Kidney capillary endothelial cell (primary cell): ENCODE measurements around the gene TXNRD1.
"Not testable (repeated sequence)": the region's sequence is repeated elsewhere in the genome, so short reads cannot be mapped to it uniquely, and the experiment has no call there.

Experiments
- DNase-seq: peaks from one replicate; pipeline ENCODE4 v3.0.0-alpha.2; 2018; ENCODE audit warnings: low spot score

TXNRD1 gene

GRCh38 chr12:104190641-104191176 lies 24.9 kb upstream of the TXNRD1 start:
- no peak for DNase-seq

DNA sequence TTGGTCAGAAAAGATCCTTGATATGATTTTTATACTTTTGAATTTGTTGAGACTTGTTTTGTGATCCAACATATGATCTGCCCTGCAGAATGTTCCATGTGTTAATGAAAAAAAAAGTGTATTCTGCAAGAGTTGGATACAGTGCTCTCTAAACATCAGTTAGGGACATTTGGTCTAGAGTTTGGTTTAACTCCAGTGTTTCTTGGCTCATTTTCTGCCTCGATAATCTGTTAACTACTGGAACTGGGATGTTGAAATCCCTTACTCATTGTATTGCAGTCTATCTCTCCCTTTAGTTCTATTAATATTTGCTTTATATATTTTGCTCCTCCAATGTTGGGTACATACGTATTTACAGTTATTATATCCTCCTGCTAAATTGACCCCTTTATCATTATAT lies 18.3 kb upstream of the TXNRD1 start:
- DNase-seq: no peak

DNA sequence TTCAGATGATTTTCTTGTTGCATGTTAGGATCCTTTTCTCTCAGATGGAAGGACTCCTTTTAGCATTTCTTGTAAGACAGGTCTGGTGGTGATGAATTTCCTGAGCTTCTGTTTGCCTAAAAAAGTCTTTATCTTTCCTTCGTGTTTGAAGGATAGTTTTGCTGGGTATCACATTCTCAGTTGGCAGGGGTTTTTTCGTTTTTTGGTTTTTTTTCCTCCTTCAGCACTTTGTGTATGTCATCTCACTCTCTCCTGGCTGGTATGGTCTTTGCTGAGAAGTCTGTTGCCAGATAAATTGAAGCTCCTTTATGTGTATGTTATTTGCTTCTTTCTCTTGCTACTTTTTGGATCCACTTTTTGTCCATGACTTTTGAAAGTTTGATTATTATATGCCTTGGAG lies 15.6 kb upstream of the TXNRD1 start:
- DNase-seq: no peak

DNA sequence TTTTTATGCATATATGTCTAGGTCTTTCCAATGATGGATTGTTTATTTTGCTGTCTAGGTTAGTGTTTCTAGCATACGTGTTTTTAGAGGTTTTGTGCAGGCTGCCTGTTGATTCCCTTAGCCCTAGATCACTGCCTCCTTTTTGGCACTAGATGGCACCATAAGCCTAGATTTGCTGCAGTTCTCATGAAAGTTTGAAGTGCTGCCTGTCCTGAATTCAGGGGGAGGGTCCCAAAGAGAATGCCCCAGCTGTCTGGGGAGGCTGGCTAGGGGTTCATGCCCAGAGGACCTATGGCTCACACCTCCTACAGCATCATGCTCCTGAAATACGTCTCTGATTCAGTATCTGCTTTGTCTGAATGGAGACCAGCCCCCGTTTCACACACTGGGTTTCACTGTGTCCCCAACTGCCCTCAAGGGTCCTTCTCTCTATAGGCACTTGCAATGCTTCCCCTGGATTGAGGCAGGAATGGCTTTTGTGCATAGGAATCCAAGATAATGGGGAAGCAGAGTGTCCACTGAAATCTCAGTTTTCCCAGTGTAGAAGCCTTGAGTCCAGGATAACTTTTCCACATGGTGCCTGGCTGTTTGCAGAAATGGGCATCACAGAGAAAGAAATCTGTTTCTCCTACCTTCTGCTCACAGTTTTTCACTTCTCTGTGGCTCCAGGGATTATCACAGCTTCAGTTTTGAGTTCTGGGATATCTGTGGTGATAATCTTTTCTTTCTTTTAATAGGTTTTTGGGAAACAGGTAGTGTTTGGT lies 14.2 kb upstream of the TXNRD1 start:
- peak; percentile 41 for DNase-seq

DNA sequence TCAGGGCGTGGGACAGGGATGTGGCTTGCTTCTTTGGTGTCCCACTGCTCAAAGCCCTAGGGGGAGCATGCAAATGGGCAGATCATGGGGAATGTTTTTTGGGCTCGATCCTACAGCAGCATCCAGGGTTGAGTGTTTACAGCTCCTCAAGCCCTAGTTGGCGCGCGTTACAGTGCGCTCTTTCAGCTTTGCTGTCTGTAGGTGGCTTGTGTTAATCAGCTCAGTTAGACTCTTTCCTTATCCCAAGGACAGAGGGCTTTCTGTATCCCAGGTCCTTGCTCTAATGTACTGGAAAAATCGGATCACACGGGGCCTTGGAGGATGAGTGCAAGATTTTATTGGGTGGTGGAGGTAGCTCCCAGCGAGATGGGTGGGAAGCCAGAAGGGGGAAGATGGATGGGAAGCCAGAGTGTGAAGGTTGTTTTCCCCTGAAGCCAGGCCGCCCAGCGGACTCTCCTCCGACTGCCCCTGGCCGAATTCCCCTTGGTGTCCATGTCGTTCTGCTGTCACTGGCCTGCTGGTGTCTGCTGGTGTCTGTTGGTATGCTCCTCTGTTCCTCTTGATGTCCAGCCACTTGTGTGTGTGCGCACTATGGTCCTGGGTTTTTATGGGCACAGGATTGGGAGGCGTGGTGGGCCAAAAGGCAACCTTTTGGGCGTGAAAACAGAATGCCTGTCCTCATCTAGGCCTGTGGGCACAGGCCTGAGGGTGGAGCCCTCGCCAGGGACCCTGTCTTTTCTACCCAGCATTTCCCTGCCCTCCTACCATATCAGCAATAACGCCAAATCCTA lies 10.7 kb upstream of the TXNRD1 start:
- no peak for DNase-seq

DNA sequence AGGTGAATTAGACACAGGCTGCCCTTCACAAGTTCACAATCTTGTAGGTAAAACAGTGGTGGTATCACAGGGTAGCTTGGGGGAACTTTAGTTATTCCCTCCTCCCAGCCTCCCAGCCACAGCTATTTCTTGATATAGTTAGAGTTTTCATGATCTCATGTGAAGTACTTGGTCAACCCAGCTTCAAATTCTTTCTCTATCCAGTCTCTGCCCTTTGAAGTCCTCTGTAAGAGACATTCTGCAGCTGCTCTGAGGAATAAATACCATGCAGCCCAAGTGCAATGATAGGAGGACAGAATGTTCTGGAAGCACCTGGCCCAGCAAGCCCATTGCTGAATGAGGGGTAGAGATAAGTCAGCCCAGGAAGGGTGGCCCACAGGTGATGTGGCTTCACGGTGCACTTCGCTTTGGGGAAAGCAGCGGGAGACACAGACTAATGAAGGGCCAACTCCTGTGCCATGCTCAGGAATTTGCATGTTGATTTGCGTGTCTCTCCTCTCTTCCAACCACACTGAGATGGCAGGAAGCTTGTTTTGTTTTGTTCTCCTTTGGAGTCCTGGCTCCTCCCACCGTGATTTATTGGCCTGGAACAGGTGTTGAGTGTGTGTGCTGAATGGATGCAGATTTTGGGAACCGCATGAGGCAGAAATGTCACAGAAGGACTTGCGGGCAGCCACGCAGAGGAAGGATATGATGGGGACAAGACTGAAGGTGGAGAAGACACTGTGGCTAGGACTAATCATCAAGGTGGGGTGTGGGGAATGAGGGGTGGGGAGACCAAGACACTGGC lies 8.0 kb upstream of the TXNRD1 start:
- DNase-seq: no peak

GRCh38 chr12:104212516-104212915 lies 3.1 kb upstream of the TXNRD1 start:
- no peak for DNase-seq

- no peak for DNase-seq
Measured at GRCh38 chr12:104213952-104214351, 1.6 kb upstream of the TXNRD1 start.

DNA sequence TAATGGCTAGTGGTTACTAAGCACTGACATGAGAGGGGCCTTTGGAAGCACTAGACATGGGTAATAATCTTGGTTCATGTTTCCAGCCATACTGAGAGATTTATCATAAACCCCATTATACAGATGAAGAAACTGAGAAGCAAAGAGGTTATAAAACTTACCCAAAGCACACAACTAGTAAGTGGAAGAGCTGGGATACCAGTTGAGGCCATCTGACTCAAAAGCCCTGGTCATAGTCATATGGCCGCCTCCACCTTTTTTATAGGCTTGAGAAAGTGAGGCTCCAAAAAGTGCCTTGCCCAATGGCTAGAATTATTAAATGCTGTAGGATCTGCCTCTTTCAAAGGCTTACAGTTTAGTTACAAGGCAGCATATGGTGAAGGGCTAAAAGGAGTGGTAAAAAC lies 944 bp downstream of the TXNRD1 start:
- no peak for DNase-seq

GRCh38 chr12:104218506-104218905 lies 2.9 kb downstream of the TXNRD1 start:
- DNase-seq: not testable (repeated sequence)

DNA sequence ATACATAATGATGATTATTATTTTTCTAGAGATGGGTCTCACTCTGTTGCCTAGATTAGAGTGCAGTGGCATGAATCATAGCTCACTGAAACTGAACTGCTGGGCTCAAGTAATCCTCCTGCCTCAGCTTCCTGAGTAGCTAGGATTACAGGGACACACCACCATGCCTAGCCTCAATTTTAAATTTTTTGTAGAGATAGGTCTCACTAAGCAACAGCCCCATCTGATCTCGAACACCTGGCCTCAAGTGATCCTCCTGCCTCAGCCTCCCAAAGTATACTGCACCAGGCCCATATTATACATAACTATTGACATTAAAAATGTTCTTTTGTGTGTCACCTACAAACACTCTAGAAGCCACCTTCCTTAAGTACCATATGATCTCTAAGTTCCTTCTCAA lies 3.4 kb downstream of the TXNRD1 start:
- peak; percentile 50 for DNase-seq

DNA sequence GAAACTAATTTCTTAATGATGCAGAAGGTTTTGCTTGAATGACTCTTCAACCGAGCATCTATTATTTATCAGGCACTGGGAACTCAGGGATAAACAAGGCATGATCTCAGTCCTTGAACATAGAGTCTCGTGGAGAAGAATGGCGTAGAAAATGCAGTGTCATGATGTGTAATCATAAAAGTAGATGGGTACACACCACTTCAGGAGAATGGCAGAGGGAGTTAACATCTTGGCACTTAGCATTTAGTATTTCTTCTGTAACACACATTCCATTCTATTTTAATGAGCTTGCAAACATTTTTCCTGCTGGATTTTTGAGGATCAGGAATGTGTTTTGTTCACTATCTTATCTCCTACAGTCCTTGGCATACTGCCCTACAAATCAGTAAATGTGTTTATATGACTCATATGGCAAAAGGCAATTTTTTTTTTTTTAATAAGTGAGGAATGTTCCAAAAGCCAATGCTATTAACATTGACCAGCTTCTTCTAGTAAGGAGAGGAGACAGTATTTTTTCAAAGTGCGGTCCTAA lies 3.8 kb downstream of the TXNRD1 start:
- peak; percentile 94 for DNase-seq

DNA sequence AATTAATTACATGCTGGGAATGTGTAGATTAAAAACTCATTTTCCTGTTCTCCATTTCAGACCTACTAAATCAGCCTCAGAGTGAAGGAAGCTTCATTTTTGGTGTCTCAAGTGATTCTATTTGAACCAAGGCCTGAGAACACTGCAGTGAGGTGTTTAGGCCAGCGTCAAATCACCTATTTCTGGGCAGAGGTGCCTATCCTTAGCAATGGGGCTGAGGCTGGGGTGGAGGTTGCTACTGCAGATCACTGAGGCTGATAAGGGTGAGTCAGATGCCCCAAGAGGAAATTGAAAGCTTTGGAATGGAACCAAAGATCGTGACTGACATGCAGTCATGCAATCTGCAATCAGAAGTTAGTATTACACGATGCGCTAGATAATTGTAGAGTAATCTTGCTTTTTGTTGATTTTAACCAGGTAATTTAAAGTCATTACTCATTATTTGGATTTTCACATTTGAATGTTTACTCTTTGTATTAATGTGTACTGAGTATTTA lies 4.4 kb downstream of the TXNRD1 start:
- peak; percentile 80 for DNase-seq

- DNase-seq: no peak
Measured at GRCh38 chr12:104220931-104221330, 5.4 kb downstream of the TXNRD1 start.

DNA sequence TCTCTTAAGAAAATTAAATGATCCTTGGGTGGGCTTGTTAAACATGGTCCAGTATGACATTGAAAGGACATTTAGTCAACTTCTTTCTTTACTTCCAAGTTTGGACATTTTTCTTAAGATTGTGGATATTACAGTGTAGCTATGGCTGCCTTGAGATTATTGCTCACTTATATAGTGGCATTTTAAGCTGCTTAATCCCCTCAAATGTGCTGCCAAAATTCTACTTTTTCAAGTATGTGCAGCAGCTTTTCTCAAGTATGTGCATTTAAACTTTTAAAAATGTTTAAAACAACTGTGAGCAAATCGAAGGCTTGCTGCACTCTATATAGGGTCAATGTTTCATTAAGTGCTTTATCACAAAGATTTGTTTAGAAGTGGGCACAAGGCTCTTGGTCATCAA lies 7.4 kb downstream of the TXNRD1 start:
- no peak for DNase-seq

- DNase-seq: no peak
Measured at GRCh38 chr12:104223712-104224111, 8.1 kb downstream of the TXNRD1 start.

GRCh38 chr12:104226672-104227071 lies 11.1 kb downstream of the TXNRD1 start:
- DNase-seq: no peak

GRCh38 chr12:104230304-104231095 lies 14.9 kb downstream of the TXNRD1 start:
- no peak for DNase-seq

GRCh38 chr12:104232609-104233280 lies 17.2 kb downstream of the TXNRD1 start:
- DNase-seq: no peak

DNA sequence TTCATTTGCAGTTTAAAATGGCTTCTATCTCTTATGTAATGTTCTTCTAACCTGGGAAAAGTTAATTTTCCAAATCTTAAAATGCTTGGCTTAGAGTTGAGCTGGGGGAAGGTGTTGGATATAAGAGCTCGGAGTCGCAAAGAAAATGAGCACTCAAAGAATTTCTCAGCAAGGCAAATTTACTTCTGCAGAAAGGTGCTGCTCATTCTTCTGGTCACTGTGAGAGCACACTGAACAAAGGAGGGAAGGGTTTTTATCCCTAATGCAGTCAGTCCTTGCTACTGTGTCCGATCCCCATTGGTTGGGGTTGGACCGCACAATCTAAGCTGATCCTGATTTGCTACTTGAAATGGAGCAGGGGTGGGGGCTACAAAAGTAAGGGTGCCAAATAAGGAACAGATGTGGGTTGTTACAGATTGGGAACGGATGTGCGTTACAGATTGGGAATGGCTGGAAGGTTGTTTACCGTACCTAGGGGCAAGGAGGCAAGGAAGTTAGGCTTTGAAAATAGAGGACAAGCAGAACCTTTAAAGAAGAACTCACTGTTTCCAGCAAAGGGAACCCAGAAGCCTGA lies 19.4 kb downstream of the TXNRD1 start:
- DNase-seq: no peak
